ENCODE results near the gene COTL1.
"Not testable (repeated sequence)": the region's sequence is repeated elsewhere in the genome, so short reads cannot be mapped to it uniquely, and the experiment has no call there.

The COTL1 gene

GRCh38 chr16:84561291-84561690 lies 56.6 kb downstream of the COTL1 start:
- Histone ChIP-seq H4K20me1 (ENCODE audit: insufficient read depth, low read length) (no peaks in the 10 kb centered on the region), H3K9ac (ENCODE audit: low read length) (no peak overlapping the region), H3K27me3 (replicated peaks; ENCODE audit: insufficient read depth, low read length) (no peaks in the 10 kb centered on the region), H2AFZ (ENCODE audit: low read length) (no peak overlapping the region), H3K27ac (ENCODE audit: low read length) (no peak overlapping the region), H3K4me1 (ENCODE audit: low read length) (no peaks in the 10 kb centered on the region), H3K9me3 (replicated peaks; ENCODE audit: insufficient read depth, low read length) (no peaks in the 10 kb centered on the region), H3K9me2 (replicated peaks; ENCODE audit: insufficient read depth, low read length) (no peaks in the 10 kb centered on the region), H3K4me2 (ENCODE audit: low read depth, low read length) (no peak overlapping the region), H3F3A (ENCODE audit: insufficient read depth, low read length) (no peaks in the 10 kb centered on the region), H3K36me3 (replicated peaks; ENCODE audit: insufficient read depth, low read length) (no peaks in the 10 kb centered on the region), H3K79me2 (ENCODE audit: low read length) (no peaks in the 10 kb centered on the region), H3K4me3 (ENCODE audit: low read length) (no peak overlapping the region)
- DNase-seq, result no peak
- TF ChIP-seq EZH2 (optimal IDR thresholded peaks at IDR 0.05; ENCODE audit: low read depth, low read length) (no peak), EZH2phosphoT487 (IDR thresholded peaks at IDR 0.05; ENCODE audit: low read length) (no peak), CTCF (IDR thresholded peaks at IDR 0.05; ENCODE audit: low read length) (no peak)

GRCh38 chr16:84560269-84560668 lies 57.6 kb downstream of the COTL1 start:
- no peak overlapping the region for H3K9ac ChIP-seq (ENCODE audit: low read length)

GRCh38 chr16:84559311-84559932 lies 58.5 kb downstream of the COTL1 start:
- Histone ChIP-seq H3K9me3 (replicated peaks; ENCODE audit: insufficient read depth, low read length) (no peaks in the 10 kb centered on the region), H3K27ac (ENCODE audit: low read length) (no peak overlapping the region), H3K4me1 (ENCODE audit: low read length) (no peaks in the 10 kb centered on the region), H3K4me2 (ENCODE audit: low read depth, low read length) (no peak overlapping the region), H3K79me2 (ENCODE audit: low read length) (no peaks in the 10 kb centered on the region), H3K9me2 (replicated peaks; ENCODE audit: insufficient read depth, low read length) (no peaks in the 10 kb centered on the region), H3F3A (ENCODE audit: insufficient read depth, low read length) (no peaks in the 10 kb centered on the region), H3K9ac (ENCODE audit: low read length) (no peak overlapping the region), H3K27me3 (replicated peaks; ENCODE audit: insufficient read depth, low read length) (no peaks in the 10 kb centered on the region), H2AFZ (ENCODE audit: low read length) (no peak overlapping the region), H3K36me3 (replicated peaks; ENCODE audit: insufficient read depth, low read length) (no peaks in the 10 kb centered on the region), H3K4me3 (ENCODE audit: low read length) (no peak overlapping the region), H4K20me1 (ENCODE audit: insufficient read depth, low read length) (no peaks in the 10 kb centered on the region)
- no peak for DNase-seq
- no peak for TF ChIP-seq EZH2phosphoT487 (IDR thresholded peaks at IDR 0.05; ENCODE audit: low read length)
- no peak for TF ChIP-seq CTCF (IDR thresholded peaks at IDR 0.05; ENCODE audit: low read length)
- TF ChIP-seq EZH2 (optimal IDR thresholded peaks at IDR 0.05; ENCODE audit: low read depth, low read length), result no peak

More at GRCh38 chr16:84560269-84560668, 57.6 kb downstream of the COTL1 start:
- H3K9me3 ChIP-seq (replicated peaks; ENCODE audit: insufficient read depth, low read length), result no peaks in the 10 kb centered on the region
- no peaks in the 10 kb centered on the region for H3K79me2 ChIP-seq (ENCODE audit: low read length)
- H3K27me3 ChIP-seq (replicated peaks; ENCODE audit: insufficient read depth, low read length), result no peaks in the 10 kb centered on the region
- H3K4me3 ChIP-seq (ENCODE audit: low read length), result no peak overlapping the region
- no peaks in the 10 kb centered on the region for H3K4me1 ChIP-seq (ENCODE audit: low read length)
- no peak for DNase-seq
- no peaks in the 10 kb centered on the region for H3K36me3 ChIP-seq (replicated peaks; ENCODE audit: insufficient read depth, low read length)
- H2AFZ ChIP-seq (ENCODE audit: low read length), result no peak overlapping the region
- no peaks in the 10 kb centered on the region for H4K20me1 ChIP-seq (ENCODE audit: insufficient read depth, low read length)
- H3K4me2 ChIP-seq (ENCODE audit: low read depth, low read length), result no peak overlapping the region
- H3K9me2 ChIP-seq (replicated peaks; ENCODE audit: insufficient read depth, low read length), result no peaks in the 10 kb centered on the region
- no peaks in the 10 kb centered on the region for H3F3A ChIP-seq (ENCODE audit: insufficient read depth, low read length)
- TF ChIP-seq EZH2 (optimal IDR thresholded peaks at IDR 0.05; ENCODE audit: low read depth, low read length) (no peak), EZH2phosphoT487 (IDR thresholded peaks at IDR 0.05; ENCODE audit: low read length) (no peak), CTCF (IDR thresholded peaks at IDR 0.05; ENCODE audit: low read length) (no peak)
- H3K27ac ChIP-seq (ENCODE audit: low read length), result no peak overlapping the region

GRCh38 chr16:84558850-84559249 lies 59.0 kb downstream of the COTL1 start:
- not testable (repeated sequence) for H3K4me1 ChIP-seq (ENCODE audit: low read length); H3K4me3 ChIP-seq (ENCODE audit: low read length); H4K20me1 ChIP-seq (ENCODE audit: insufficient read depth, low read length); H3K36me3 ChIP-seq (replicated peaks; ENCODE audit: insufficient read depth, low read length); H2AFZ ChIP-seq (ENCODE audit: low read length); H3K9me3 ChIP-seq (replicated peaks; ENCODE audit: insufficient read depth, low read length); H3K79me2 ChIP-seq (ENCODE audit: low read length); H3K27me3 ChIP-seq (replicated peaks; ENCODE audit: insufficient read depth, low read length); H3F3A ChIP-seq (ENCODE audit: insufficient read depth, low read length); H3K9me2 ChIP-seq (replicated peaks; ENCODE audit: insufficient read depth, low read length); H3K4me2 ChIP-seq (ENCODE audit: low read depth, low read length); H3K9ac ChIP-seq (ENCODE audit: low read length); H3K27ac ChIP-seq (ENCODE audit: low read length); DNase-seq
